SKM-1 treated with dmso at 0.1 percent for 144 hours (cell line): Measurements from ENCODE around the gene GAS2L2.
"Not testable (repeated sequence)": the region's sequence is repeated elsewhere in the genome, so short reads cannot be mapped to it uniquely, and the experiment has no call there.

Experiments used
- DNase-seq: peaks from one replicate; lab custom pipeline; 2025; ENCODE audit not compliant: unreplicated experiment; lab: John Stamatoyannopoulos, UW

The GAS2L2 gene

DNA sequence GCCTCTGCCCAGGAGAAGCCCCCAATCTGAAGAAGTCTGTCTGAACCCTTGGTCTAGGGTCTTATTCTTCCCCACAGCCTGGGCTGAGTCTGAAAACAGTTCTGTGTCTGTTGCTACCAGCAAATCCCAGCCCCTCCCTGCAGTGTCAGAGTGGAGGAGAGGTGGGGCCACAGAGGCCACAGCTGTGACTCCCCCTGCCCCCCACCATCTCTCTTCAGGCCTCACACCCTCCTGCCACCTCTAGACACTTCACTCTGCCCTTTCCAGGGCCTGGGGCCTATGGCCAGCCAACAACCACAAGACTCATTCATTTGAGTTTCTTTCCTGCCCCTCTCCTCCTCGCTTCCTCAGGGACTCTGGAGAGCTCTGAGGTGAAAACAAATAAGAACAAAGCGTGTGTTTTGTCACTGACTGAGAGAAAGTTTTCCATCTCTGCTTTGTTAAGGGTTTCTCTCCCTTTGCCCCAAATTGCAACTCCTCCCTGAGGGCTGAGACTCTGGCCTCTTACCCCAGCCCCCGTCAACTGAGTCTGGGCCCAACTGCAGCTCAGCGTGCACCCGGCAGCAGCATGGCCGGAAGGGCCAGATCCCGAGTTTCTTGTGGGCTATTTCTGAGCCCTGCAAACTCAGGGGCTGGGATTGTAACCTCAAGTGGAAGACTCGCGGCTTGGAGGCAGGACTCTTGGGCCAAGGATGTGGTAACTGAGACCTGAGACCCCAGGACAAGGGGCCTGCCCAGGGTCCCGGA is 20.8 kb upstream of the GAS2L2 start:
- DNase-seq, result no peak

DNA sequence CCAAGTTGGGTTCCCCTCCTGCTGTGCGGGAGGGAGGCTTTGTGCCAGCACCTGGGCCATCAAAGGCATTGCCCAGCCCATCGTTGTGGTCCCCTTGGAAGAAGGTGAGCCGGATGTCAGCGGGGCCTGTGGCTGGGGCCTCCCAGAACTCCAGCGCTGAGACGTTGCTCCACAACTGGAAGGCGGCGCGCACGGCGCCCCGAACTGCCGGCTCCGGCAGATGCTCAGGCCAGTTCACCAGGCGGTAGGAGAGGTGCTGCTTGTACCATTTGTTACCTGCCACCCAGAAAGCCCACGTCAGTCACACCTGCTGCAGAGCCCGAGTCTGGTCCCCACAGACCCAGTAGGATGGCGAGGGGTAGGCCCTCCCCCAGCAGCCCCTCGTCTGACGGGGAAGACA is 20.1 kb upstream of the GAS2L2 start:
- no peak for DNase-seq

DNA sequence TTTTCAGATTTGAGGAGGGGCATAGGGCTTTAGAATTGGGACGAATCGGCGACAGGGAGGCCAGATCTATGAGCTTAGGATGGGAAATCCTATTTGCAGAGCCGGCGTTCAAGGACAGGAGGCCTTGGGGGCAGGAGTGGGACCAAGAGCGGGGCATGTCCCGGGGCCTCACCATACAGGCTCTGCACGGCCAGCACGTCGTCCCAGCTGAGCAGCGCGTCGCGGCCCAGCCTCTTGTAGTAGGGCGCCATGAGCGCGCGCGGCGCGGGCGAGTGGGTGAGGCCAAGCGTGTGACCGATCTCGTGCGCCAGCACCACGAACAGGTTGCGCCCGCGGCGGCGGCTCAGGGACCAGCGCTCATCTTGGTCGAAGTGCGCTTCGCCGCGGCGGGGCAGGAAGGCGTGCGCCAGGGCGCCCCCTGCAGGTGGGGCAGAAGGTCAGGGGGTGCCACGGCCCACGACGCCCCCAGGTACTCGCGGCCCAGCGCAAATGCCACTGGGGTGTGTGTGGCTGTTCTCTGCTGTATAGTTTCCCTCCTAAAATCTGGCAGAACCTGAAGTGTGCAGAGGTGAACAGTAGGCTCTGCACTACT is 17.0 kb upstream of the GAS2L2 start:
- no peak for DNase-seq

DNA sequence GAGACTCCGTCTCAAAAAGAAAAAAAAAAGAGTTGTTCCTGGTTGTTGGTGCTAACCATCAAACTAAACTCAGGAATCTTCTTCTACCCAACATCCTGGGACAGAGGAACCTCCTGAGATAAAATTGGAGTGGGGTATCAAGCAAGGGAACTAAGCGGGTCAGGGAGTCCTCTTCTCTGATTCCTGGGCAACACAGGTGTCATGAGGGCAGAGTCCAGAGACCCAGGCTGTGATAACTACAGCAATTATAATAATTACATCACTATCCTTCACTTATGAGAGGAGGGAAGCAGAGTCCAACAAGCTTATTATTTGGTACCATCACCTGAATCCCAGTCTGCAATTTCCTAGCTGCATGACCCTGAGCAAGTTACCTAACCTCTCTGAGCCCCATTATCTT is 15.8 kb upstream of the GAS2L2 start:
- no peak for DNase-seq

GRCh38 chr17:35766903-35767510 is 14.0 kb upstream of the GAS2L2 start:
- no peak for DNase-seq

DNA sequence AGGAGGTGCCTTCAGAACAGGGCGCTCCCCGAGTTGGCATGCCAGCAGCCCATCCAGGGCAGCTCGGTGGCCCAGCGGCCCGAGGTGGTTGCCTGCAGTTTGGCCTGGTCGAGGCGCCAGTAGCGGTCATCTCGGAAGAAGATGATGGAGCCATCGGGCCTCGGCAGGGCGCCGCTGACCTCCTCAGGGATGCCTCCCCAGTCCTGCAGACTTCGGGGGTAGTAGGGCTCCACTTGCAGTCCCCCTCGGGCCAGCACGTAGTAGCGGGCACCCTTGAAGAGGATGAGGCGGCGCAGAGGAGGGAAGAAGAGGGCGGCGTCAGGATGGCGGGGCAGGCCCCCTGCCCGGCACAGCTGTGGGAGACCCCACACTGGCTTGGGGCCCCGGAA is 13.4 kb upstream of the GAS2L2 start:
- DNase-seq, result no peak

- DNase-seq, result no peak
These were observed 12.9 kb upstream of the GAS2L2 start for GRCh38 chr17:35765756-35766488.

GRCh38 chr17:35765086-35765710 is 12.2 kb upstream of the GAS2L2 start:
- DNase-seq, result no peak

DNA sequence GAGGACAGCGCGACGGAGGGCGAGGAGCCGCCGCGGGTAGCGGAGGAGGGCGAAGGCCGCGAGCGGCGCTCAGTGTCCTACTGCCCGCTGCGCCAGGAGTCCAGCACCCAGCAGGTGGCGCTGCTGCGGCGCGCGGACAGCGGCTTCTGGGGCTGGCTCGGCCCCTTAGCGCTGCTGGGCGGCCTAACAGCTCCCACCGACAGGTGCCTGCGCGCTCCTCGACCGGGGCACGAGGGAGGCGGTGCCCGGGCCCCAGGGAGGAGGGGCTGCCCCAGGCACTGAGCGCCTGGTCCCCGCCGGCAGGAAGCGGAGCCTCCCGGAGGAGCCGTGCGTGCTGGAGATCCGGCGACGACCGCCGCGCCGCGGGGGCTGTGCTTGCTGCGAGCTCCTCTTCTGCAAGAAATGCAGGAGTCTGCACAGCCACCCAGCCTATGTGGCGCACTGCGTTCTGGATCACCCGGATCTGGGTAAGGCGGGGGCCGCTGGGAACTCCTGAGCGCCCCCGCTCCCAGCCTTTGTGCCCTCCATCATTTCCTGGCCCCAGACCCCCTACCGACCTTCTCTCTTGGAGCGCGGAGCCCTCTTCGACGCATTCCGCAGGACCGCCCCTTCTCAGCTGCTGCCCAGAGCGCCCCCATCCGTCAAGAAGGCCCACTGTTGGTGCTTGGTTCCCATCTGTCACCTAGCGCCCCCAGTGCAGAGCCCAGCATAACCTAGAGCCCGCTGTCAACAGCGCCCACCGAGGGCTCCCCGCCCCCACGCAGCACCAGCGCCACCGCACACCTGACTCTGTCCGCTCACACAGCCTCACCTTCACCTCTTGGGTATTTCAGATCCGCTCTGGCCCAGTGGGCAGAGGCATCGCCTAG is 11.3 kb upstream of the GAS2L2 start:
- peak; percentile 75 for DNase-seq

- no peak for DNase-seq
These were observed 10.7 kb upstream of the GAS2L2 start for GRCh38 chr17:35763767-35764122.

- no peak for DNase-seq
These were observed 8.6 kb upstream of the GAS2L2 start for GRCh38 chr17:35761601-35762000.

DNA sequence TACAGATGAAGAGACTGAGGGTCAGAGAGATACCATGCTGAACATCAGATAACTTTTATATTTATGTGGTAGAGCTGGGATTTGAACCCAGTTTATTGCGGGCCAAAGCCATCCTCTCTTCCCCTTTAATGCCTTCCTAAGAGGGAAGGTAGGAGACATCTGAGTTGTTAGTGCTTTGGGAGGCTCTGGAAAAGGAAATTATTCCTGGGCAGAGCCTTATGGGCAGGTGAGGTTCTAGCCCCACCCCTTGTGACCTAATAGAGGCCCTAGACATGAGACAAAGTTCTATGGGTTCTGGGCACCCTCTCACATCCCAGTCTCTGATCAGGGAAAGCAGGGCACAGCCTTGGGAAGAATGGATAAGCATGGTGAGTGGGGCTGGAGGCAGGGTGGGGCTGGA is 7.5 kb upstream of the GAS2L2 start, which contains the start of gene C17orf50:
C17orf50 (plus strand) TSS at position 301 of the 400 bp plus-strand sequence; CDS start at position 356, 55 bp downstream.
- no peak for DNase-seq

- no peak for DNase-seq
These were observed 4.2 kb upstream of the GAS2L2 start for GRCh38 chr17:35757243-35757642.

- no peak for DNase-seq
These were observed 568 bp downstream of the GAS2L2 start for GRCh38 chr17:35752471-35752870.

GRCh38 chr17:35751541-35751940 is 1.5 kb downstream of the GAS2L2 start:
- not testable (repeated sequence) for DNase-seq

DNA sequence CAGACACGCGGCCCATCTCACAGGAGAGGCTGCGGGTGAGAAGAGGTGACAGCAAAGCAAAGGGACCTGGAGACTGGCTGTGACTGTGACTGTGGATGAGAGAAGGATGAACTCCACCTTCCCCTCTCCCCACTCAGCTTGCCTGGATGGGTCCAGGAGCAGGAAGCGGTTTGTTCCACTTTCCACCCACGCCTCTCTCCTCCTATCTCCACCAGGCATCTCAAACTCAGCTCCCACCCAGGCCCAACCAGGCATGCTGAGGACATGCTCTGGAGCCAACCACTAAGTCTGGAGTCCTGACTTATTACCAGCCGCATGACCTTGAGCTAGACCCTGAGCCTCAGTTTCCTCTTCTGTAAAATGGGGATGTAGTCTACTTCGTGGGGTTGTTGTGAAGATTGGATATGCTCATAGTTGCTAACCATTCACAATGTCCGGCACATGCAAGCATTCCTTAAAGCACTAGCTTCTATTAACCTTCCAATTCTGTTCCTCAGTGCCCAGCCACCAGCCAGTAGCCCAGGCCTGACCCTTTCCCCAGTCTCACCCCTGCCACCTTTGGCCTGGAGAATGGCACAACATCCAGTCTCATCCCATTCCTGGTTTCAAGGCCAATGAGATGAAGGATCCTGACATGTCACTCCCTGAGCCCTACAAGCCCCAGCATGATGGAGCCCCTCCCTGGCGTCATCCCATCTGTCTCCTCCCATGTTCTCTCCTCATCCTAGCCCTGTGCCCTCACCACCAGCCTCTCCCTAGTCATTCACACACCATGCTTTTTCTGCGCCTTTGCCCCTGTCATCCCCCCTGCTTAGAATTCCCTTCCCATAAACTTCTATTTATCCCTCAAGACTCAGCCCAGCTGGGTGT is 2.3 kb downstream of the GAS2L2 start:
- DNase-seq, result no peak

DNA sequence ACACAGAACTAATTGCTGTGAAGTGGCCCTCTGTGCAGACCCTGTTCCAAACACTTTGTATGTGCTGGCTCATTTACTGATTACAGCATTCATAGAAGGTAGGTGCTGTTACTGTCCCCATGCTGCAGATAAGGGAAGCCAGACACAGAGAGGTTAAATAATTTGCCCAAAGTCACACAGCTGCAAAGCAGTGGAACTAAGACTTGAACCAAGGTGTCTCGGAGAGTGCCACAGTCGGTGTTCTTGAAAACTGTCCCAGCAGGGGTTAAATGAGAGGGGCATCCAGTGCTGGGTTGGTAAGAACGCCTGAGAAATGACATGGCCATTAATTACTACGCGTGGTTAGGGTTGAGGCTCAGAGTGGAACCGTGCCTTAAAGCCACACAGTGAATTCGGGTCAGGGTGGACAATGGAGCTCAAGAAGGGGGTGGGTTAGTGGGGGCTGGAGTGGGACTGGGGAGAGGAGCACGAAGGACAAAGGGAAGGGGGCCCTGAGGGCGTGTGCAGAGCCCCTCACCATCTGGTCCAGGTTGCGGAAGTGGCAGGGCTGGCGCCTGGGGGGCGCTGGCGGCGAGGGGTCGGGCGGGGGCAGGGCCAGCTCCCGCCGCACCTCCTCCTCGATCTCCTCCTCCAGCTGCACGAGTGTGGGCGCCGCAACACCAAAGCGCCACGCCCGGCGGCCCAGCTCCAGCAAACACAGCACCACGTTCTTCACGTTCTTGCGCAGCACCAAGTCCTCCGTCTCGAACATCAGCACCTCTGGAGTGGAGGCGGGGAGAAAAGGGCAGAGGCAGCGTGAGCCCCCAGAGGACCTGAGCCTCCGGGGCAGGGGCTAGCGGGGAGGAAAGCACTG is 3.3 kb downstream of the GAS2L2 start:
- DNase-seq, result no peak

- DNase-seq, result no peak
These were observed 4.1 kb downstream of the GAS2L2 start for GRCh38 chr17:35748979-35749378.
